SK-N-SH (cell line): ENCODE measurements around the gene MCTP1. TPM values are rescaled to one million over a fixed set of nuclear protein-coding genes. Genes with fewer than 3 reads are reported as not detected.

ENCODE experiments used
- CTCF ChIA-PET: fragments of 300-600, 350-600 bp; formaldehyde crosslinking; extraction: SDS; loops from one replicate; lab custom pipeline; 2021; lab: Yijun Ruan, JAX
- POLR2A ChIA-PET: fragments of 350-600 bp; sonication (Branson Sonifier 250); formaldehyde crosslinking; extraction: SDS; loops from one replicate; lab custom pipeline; 2020; ENCODE audit warnings: antibody characterized with exemption, inconsistent platforms; lab: Yijun Ruan, JAX
- DNase-seq: peaks from one replicate; pipeline ENCODE4 v3.0.0; 2012
- H2AFZ ChIP-seq: fragments of 200-600 bp; sonication (generic); 2 replicates; pipeline ENCODE4 v1.8.1; 2016; ENCODE audit warnings: antibody characterized with exemption, mild to moderate bottlenecking, low read depth
- H3F3A ChIP-seq: fragments of 200-600 bp; sonication (generic); replicated peaks from 2 replicates; pipeline ENCODE3; 2016; ENCODE audit warnings: antibody characterized with exemption, mild to moderate bottlenecking; ENCODE audit not compliant: insufficient read depth
- H3K27ac ChIP-seq, 2 experiments: fragments of 200-500 bp in 1 of 2; fragments of 200-600 bp in 1 of 2; sonication (Bioruptor generic) in 1 of 2; sonication (generic), shearing (Covaris generic) in 1 of 2; 2 replicates each; pipeline versions ENCODE4 v1.5.1 to v1.6.1; 2014 to 2016; ENCODE audit warnings: low read depth in 2 of 2, inconsistent platforms in 1 of 2, low read length in 1 of 2, mild to moderate bottlenecking in 1 of 2, mixed read lengths in 1 of 2
- H3K27me3 ChIP-seq: fragments of 200-600 bp; sonication (generic), shearing (Covaris generic); 2 replicates; pipeline ENCODE4 v1.6.1; 2016; ENCODE audit warnings: mixed run types; ENCODE audit not compliant: insufficient read depth
- H3K36me3 ChIP-seq, 2 experiments: fragments of 200-500 bp in 1 of 2; fragments of 200-600 bp in 1 of 2; sonication (Bioruptor generic) in 1 of 2; sonication (generic) in 1 of 2; replicated peaks in 1 of 2; 2 replicates each; pipeline versions ENCODE3 to v1.5.1; 2014 to 2016; ENCODE audit warnings: low read length in 1 of 2, mild to moderate bottlenecking in 1 of 2; ENCODE audit not compliant: insufficient read depth in 2 of 2, control insufficient read depth in 1 of 2
- H3K4me1 ChIP-seq, 2 experiments: fragments of 200-500 bp in 1 of 2; fragments of 200-600 bp in 1 of 2; sonication (Bioruptor generic) in 1 of 2; sonication (generic), shearing (Covaris generic) in 1 of 2; 2 replicates each; pipeline versions ENCODE4 v1.5.1 to v1.6.1; 2014 to 2016; ENCODE audit warnings: low read depth in 1 of 2, low read length in 1 of 2, mixed run types in 1 of 2; ENCODE audit not compliant: insufficient read depth in 2 of 2, control insufficient read depth in 1 of 2
- H3K4me2 ChIP-seq: fragments of 200-600 bp; sonication (generic), shearing (Covaris generic); 2 replicates; pipeline ENCODE4 v1.6.1; 2017; ENCODE audit warnings: mixed run types
- H3K4me3 ChIP-seq, 2 experiments: fragments of 200-500 bp in 1 of 2; fragments of 200-600 bp in 1 of 2; sonication (Bioruptor generic) in 1 of 2; sonication (generic), shearing (Covaris generic) in 1 of 2; 2 replicates each; pipeline versions ENCODE4 v1.5.1 to v1.8.1; 2014 to 2016; ENCODE audit warnings: low read depth in 2 of 2, inconsistent platforms in 1 of 2, low read length in 1 of 2, mild to moderate bottlenecking in 1 of 2, mixed read lengths in 1 of 2, moderate library complexity in 1 of 2
- H3K79me2 ChIP-seq: fragments of 200-600 bp; sonication (generic); 2 replicates; pipeline ENCODE4 v1.8.1; 2017; ENCODE audit warnings: mild to moderate bottlenecking; ENCODE audit not compliant: insufficient read depth
- H3K9ac ChIP-seq: fragments of 200-600 bp; sonication (generic); 2 replicates; pipeline ENCODE4 v1.6.1; 2017; ENCODE audit warnings: mixed run types
- H3K9me2 ChIP-seq: fragments of 200-600 bp; sonication (generic); 2 replicates; pipeline ENCODE4 v1.6.1; 2017; ENCODE audit warnings: mixed run types
- H3K9me3 ChIP-seq: fragments of 200-600 bp; sonication (generic); 2 replicates; pipeline ENCODE4 v1.6.1; 2017; ENCODE audit warnings: mixed run types, mild to moderate bottlenecking, moderate library complexity
- H4K20me1 ChIP-seq: fragments of 200-600 bp; sonication (generic); 2 replicates; pipeline ENCODE4 v1.6.1; 2017; ENCODE audit warnings: mild to moderate bottlenecking, mixed run types; ENCODE audit not compliant: insufficient read depth
- CHD2 ChIP-seq: fragments of 150-350 bp; IDR thresholded peaks from 2 replicates; pipeline ENCODE4 v1.6.1; 2018; ENCODE audit warnings: low read length; ENCODE audit not compliant: partially characterized antibody
- ELF1 ChIP-seq: IDR thresholded peaks from 2 replicates; pipeline ENCODE4 v1.4.0; 2012
- EP300 ChIP-seq, 2 experiments: IDR thresholded peaks; 2 replicates each; pipeline versions ENCODE4 v1.4.0 to v1.6.1; 2012; ENCODE audit warnings: borderline replicate concordance in 1 of 2, low read depth in 1 of 2, low read length in 1 of 2
- FOSL2 ChIP-seq: IDR thresholded peaks from 2 replicates; pipeline ENCODE4 v1.4.0; 2012; ENCODE audit warnings: low read depth, mild to moderate bottlenecking, moderate library complexity, borderline replicate concordance
- FOXM1 ChIP-seq: IDR thresholded peaks from 2 replicates; pipeline ENCODE4 v1.4.0; 2012; ENCODE audit warnings: low read depth, mild to moderate bottlenecking
- GABPA ChIP-seq: IDR thresholded peaks from 2 replicates; pipeline ENCODE4 v1.4.0; 2012; ENCODE audit warnings: low read depth, mild to moderate bottlenecking
- IRF3 ChIP-seq: fragments of 150-350 bp; IDR thresholded peaks from 2 replicates; pipeline ENCODE4 v1.6.1; 2016; ENCODE audit warnings: mild to moderate bottlenecking, low read depth, low read length
- JUND ChIP-seq: IDR thresholded peaks from 2 replicates; pipeline ENCODE4 v1.4.0; 2012
- MAX ChIP-seq: IDR thresholded peaks from 2 replicates; pipeline ENCODE4 v1.4.0; 2012; ENCODE audit warnings: low read depth
- MEF2A ChIP-seq: IDR thresholded peaks from 2 replicates; pipeline ENCODE4 v1.4.0; 2012; ENCODE audit warnings: low read depth, borderline replicate concordance
- MXI1 ChIP-seq: IDR thresholded peaks from 2 replicates; pipeline ENCODE4 v1.6.1; 2012; ENCODE audit warnings: mild to moderate bottlenecking, low read depth, low read length, improper control_type of control experiment
- NFIC ChIP-seq: IDR thresholded peaks from 2 replicates; pipeline ENCODE4 v1.4.0; 2012; ENCODE audit warnings: borderline replicate concordance
- NRF1 ChIP-seq: IDR thresholded peaks from 2 replicates; pipeline ENCODE4 v1.6.1; 2012; ENCODE audit warnings: low read depth, mild to moderate bottlenecking, low read length
- PBX3 ChIP-seq: IDR thresholded peaks from 2 replicates; pipeline ENCODE4; 2012
- RAD21 ChIP-seq: IDR thresholded peaks from 2 replicates; pipeline ENCODE4 v1.6.1; 2012; ENCODE audit warnings: mild to moderate bottlenecking, low read length
- RCOR1 ChIP-seq: fragments of 150-350 bp; IDR thresholded peaks from 2 replicates; pipeline ENCODE4 v1.6.1; 2017; ENCODE audit warnings: antibody characterized with exemption, low read length
- REST ChIP-seq: IDR thresholded peaks from 2 replicates; pipeline ENCODE4 v1.6.1; 2012; ENCODE audit warnings: mild to moderate bottlenecking, low read depth, low read length, moderate library complexity
- RFX5 ChIP-seq: IDR thresholded peaks from 2 replicates; pipeline ENCODE4 v1.6.1; 2012; ENCODE audit warnings: mild to moderate bottlenecking, improper control_type of control experiment, low read length
- RXRA ChIP-seq: IDR thresholded peaks from 2 replicates; pipeline ENCODE4 v1.4.0; 2012; ENCODE audit warnings: low read depth, mild to moderate bottlenecking, borderline replicate concordance
- YY1 ChIP-seq: IDR thresholded peaks from 2 replicates; pipeline ENCODE4 v1.4.0; 2012; ENCODE audit warnings: low read depth, mild to moderate bottlenecking
- ZBTB33 ChIP-seq: IDR thresholded peaks from 2 replicates; pipeline ENCODE4 v1.4.0; 2012; ENCODE audit warnings: low read depth, borderline replicate concordance
- WGBS: methylation state at CpG from one replicate; pipeline ENCODE4 v1.1.6; 2017; ENCODE audit warnings: low lambda C conversion rate; 5-methylcytosine and 5-hydroxymethylcytosine counted together
- polyA plus RNA-seq, 3 experiments: library from polyadenylated mRNA; depleted of rRNA; stranded (reverse); fragments of >200 nt; gene quantifications; 2 replicates each; pipeline ENCODE4 v1.2.3, GENCODE V29; 2012

Gene MCTP1
- polyA plus RNA-seq, 1 of the 3 experiments (the other 2 are of a cell fraction): 0.53 TPM

GRCh38 chr5:94690778-94691177 lies 594.1 kb downstream of the MCTP1 start:
- H3K27me3 ChIP-seq: no peaks in the 10 kb centered on the region
- POLR2A ChIA-PET: no interaction called here
- H2AFZ ChIP-seq: no peak overlapping the region
- H3K9me2 ChIP-seq: no peaks in the 10 kb centered on the region
- WGBS: 67% methylated on average over 2 of the region's 2 CpGs
- H3K9me3 ChIP-seq: no peaks in the 10 kb centered on the region
- H4K20me1 ChIP-seq: no peaks in the 10 kb centered on the region
- no peak overlapping the region for H3K4me3 ChIP-seq
- no peak for DNase-seq
- H3K4me2 ChIP-seq: no peak overlapping the region
- peak overlapping the region in 1 of 2 experiments; percentile 58; a peak in 1 of 4 replicates for H3K27ac ChIP-seq
- no peaks in the 10 kb centered on the region for H3K79me2 ChIP-seq
- CTCF ChIA-PET: interaction anchor here (0.8 to 3.2 kb wide), 7 partner anchors 9 to 889 kb away, joined by 3 to 15 read pairs (median 4); partner anchors contain the start of genes KIAA0825 and SLF1
- H3K4me1 ChIP-seq: peaks cover 9 to 18% of the 10 kb centered on the region in 2 experiments
- H3F3A ChIP-seq: peaks cover 36% of the 10 kb centered on the region
- TF ChIP-seq RAD21 (peak; percentile 5; the same call in 1 of the 2 replicates), RFX5 (no peak), GABPA (no peak), ELF1 (no peak), IRF3 (no peak)
- no peak overlapping the region for H3K9ac ChIP-seq
- peaks cover 23 to 34% of the 10 kb centered on the region in 2 experiments for H3K36me3 ChIP-seq

- Histone ChIP-seq H3K9me2 (no peaks in the 10 kb centered on the region), H3K79me2 (no peaks in the 10 kb centered on the region), H3K27ac (peak overlapping the region in 1 of 2 experiments; percentile 14; a peak in 1 of 4 replicates), H3K4me2 (no peak overlapping the region), H3K4me3 (no peak overlapping the region), H4K20me1 (no peaks in the 10 kb centered on the region), H2AFZ (no peak overlapping the region; the same call in 1 of the 2 replicates), H3K9me3 (no peaks in the 10 kb centered on the region), H3F3A (peaks cover 35% of the 10 kb centered on the region), H3K9ac (no peak overlapping the region), H3K4me1 (peaks cover 9 to 18% of the 10 kb centered on the region in 2 experiments), H3K36me3 (peaks cover 23 to 28% of the 10 kb centered on the region in 2 experiments), H3K27me3 (no peaks in the 10 kb centered on the region)
- no peak for DNase-seq
- CTCF ChIA-PET: interaction anchor here (0.9 to 3.2 kb wide), 3 partner anchors 48 to 165 kb away, joined by 3 to 15 read pairs (median 5); no protein-coding TSS in a partner anchor
- POLR2A ChIA-PET: no interaction called here
- TF ChIP-seq NFIC (no peak), NRF1 (no peak), CHD2 (no peak), MEF2A (no peak), JUND (no peak), RCOR1 (no peak), EP300 (IDR thresholded peaks at IDR 0.05; ENCODE audit: borderline replicate concordance in 1 of 2, low read depth in 1 of 2, low read length in 1 of 2) (no peak), MXI1 (no peak), REST (no peak), FOSL2 (no peak), RXRA (no peak), FOXM1 (no peak), PBX3 (no peak), ELF1 (no peak), YY1 (no peak), ZBTB33 (no peak), MAX (no peak), GABPA (no peak)
These were observed 595.0 kb downstream of the MCTP1 start for GRCh38 chr5:94689908-94690307.
